ENCODE data around the gene MTA1. TPM values are rescaled to one million over a fixed set of nuclear protein-coding genes. Genes with fewer than 3 reads are reported as not detected.

MTA1 gene
- total RNA-seq, 4 donors from 2014 or later = 75.7 to 295 (median 165) TPM

DNA sequence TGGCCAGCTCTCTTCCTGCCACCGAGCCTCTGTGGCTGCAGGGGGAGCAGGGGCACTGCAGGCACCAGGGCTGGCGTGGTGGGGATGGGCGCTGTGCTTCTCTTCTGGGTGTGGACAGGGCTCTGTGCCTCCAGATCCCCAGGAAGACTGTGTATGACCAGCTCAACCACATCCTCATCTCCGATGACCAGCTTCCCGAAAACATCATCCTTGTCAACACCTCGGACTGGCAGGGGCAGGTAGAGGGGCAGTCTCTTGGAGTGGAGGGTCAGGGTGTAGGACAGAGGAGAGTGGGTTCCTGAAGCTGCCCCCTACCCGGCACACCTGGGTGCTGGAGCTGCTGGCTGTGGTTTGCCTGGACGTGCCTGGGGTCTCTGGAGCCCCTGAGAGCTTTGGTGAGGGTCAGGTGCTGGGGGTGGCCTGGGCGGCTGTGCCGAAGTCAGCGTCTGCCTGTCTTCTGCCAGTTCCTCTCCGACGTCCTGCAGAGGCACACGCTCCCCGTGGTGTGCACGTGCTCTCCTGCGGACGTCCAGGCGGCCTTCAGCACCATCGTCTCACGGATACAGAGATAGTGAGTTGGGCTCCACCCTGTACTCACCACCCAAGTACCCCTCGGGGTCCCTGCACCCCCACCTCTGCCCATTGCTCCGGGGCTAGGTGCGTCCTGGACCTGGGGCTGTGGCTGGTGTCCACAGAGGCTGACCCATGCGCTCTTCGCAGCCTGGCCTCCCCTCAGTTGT is 37.1 kb upstream of the MTA1 start:
- peaks cover 0 to 62% (median 0%) of the 10 kb centered on the region in 3 donors for H3K36me3 ChIP-seq
- H3K4me1 ChIP-seq = no peaks in the 10 kb centered on the region
- TF ChIP-seq, protein P1, sequence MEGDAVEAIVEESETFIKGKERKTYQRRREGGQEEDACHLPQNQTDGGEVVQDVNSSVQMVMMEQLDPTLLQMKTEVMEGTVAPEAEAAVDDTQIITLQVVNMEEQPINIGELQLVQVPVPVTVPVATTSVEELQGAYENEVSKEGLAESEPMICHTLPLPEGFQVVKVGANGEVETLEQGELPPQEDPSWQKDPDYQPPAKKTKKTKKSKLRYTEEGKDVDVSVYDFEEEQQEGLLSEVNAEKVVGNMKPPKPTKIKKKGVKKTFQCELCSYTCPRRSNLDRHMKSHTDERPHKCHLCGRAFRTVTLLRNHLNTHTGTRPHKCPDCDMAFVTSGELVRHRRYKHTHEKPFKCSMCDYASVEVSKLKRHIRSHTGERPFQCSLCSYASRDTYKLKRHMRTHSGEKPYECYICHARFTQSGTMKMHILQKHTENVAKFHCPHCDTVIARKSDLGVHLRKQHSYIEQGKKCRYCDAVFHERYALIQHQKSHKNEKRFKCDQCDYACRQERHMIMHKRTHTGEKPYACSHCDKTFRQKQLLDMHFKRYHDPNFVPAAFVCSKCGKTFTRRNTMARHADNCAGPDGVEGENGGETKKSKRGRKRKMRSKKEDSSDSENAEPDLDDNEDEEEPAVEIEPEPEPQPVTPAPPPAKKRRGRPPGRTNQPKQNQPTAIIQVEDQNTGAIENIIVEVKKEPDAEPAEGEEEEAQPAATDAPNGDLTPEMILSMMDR (IDR thresholded peaks at IDR 0.05) = no peak
- no peak for TF ChIP-seq POLR2A (IDR thresholded peaks at IDR 0.05)
- H3K9me3 ChIP-seq = no peaks in the 10 kb centered on the region
- H3K27me3 ChIP-seq = no peaks in the 10 kb centered on the region
- no peak for DNase-seq
- no peak overlapping the region for H3K27ac ChIP-seq
- no peak overlapping the region for H3K4me3 ChIP-seq

DNA sequence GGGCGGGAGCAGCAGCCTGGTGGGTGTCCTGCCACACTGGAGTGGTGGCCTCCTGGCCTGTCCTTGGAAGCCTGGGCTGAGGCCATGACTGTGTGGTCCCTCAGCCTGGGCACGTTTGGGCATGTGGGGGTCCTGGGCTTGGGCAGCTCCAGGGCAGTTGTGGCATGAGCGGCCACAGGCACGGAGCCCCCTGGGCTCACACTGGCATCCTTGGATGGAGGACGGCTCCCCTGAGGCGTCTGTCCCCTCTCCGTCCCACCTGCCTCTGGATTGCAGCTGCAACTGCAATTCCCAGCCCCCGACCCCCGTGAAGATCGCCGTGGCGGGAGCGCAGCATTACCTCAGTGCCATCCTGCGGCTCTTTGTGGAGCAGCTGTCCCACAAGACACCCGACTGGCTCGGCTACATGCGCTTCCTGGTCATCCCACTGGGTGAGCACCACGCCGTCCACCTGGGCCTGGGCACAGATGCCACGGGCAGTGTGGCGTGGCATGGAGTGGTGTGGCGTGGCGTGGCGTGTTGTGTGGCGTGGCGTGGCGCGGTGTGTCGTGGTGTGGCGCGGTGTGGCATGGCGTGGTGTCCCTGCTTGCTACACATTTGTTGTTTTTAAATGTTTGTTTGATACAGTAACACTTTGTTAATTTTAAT is 36.4 kb upstream of the MTA1 start:
- Histone ChIP-seq H3K27me3 (no peaks in the 10 kb centered on the region), H3K36me3 (peaks cover 0 to 62% (median 0%) of the 10 kb centered on the region in 3 donors), H3K27ac (no peak overlapping the region), H3K4me3 (no peak overlapping the region), H3K4me1 (no peaks in the 10 kb centered on the region), H3K9me3 (no peaks in the 10 kb centered on the region)
- no peak for DNase-seq
- TF ChIP-seq POLR2A (IDR thresholded peaks at IDR 0.05) = no peak
- TF ChIP-seq, protein P1 (IDR thresholded peaks at IDR 0.05) = no peak

DNA sequence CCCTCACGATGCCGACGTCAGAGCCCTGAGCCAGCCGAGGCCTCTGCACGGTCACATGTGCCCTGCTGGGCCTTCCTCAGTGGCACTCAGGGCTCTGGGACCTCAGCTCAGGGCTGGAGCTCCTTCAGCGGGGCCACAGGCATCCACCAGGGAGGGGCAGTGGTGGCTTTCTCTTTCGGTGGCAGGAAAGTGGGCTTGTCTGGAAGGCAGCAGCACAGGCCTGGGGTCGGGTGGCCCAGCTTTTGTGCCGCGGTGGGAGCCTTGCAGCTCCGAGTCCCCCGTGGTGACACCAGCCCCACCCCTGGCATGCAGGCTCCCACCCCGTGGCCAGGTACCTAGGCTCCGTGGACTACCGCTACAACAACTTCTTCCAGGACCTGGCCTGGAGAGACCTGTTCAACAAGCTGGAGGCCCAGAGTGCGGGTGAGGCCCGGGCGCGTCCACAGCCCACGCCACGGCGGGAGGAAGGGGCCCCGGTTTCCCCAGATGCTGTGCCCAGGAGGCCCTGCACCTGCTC is 35.5 kb upstream of the MTA1 start:
- H3K4me3 ChIP-seq = no peak overlapping the region
- no peaks in the 10 kb centered on the region for H3K9me3 ChIP-seq
- TF ChIP-seq POLR2A (IDR thresholded peaks at IDR 0.05) = no peak
- TF ChIP-seq, protein P1 (IDR thresholded peaks at IDR 0.05) = no peak
- no peak for DNase-seq
- no peaks in the 10 kb centered on the region for H3K27me3 ChIP-seq
- H3K36me3 ChIP-seq = peaks cover 0 to 62% (median 0%) of the 10 kb centered on the region in 3 donors
- no peak overlapping the region for H3K27ac ChIP-seq
- H3K4me1 ChIP-seq = no peaks in the 10 kb centered on the region

DNA sequence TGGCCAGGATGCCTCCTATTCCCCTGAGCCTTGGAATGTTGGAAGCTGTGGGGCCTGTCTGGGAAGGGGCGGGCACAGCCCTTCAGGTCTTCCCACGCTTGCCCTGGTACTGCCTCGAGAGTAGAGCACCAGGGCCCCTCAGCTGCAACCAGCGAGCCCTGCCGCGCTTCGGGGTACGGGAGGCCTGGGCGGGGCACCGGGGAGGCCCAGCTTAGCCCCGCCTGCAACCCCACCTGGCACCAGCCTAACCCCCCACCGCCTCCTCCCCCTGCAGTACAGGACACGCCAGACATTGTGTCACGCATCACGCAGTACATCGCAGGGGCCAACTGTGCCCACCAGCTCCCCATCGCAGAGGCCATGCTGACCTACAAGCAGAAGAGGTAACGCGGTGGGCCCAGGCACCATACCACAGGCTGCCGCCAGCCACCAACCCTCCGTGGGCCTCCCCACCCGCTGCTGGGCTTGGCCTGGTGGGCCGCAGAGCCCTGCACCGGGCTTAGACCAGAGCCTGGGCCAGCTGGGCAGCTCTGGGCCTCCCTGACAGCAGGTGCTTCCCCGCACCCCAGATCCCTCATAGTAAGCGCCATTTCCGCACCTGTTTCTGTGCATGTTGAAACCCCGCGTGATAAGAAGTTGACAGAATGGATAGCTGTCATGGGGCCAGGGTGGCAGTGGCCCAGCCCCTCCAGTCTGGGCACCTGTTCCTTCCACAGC is 34.9 kb upstream of the MTA1 start:
- Histone ChIP-seq H3K27ac (no peak overlapping the region), H3K4me3 (no peak overlapping the region), H3K36me3 (peaks cover 0 to 58% (median 0%) of the 10 kb centered on the region in 3 donors), H3K27me3 (no peaks in the 10 kb centered on the region), H3K4me1 (peaks cover 0 to 5% (median 0%) of the 10 kb centered on the region in 4 donors), H3K9me3 (no peaks in the 10 kb centered on the region)
- TF ChIP-seq, protein P1 (IDR thresholded peaks at IDR 0.05) = no peak
- TF ChIP-seq POLR2A (IDR thresholded peaks at IDR 0.05) = no peak
- no peak for DNase-seq

DNA sequence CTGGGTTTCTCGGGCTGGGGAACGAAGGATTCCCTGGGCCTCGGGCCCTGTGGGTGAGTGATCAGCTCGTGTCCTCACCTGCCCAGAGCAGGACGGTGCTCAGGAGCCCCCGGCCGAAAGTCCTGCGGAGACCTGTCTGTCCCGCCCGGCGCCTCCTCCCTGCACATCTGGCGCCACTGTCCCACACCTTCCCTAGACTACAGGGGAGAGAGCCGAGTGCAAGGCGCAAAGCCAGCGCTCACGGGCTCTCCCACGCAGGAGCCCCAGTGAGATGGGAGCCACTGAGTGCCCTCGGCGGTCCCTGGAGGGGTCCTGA is 34.3 kb upstream of the MTA1 start:
- H3K4me1 ChIP-seq = peaks cover 0 to 5% (median 2%) of the 10 kb centered on the region in 4 donors
- no peak overlapping the region for H3K27ac ChIP-seq
- no peak for DNase-seq
- TF ChIP-seq, protein P1 (IDR thresholded peaks at IDR 0.05) = no peak
- no peak for TF ChIP-seq POLR2A (IDR thresholded peaks at IDR 0.05)
- H3K9me3 ChIP-seq = no peaks in the 10 kb centered on the region
- H3K27me3 ChIP-seq = no peaks in the 10 kb centered on the region
- H3K4me3 ChIP-seq = no peak overlapping the region
- H3K36me3 ChIP-seq = peaks cover 0 to 53% (median 0%) of the 10 kb centered on the region in 3 donors

All from Peyer's patch (tissue), 4 donors.